Activated CD8-positive, alpha-beta memory T cell treated with anti-CD3 and anti-CD28 coated beads, Interleukin-2, amount 50 U/mL, for 24 hours (primary cell): ENCODE results near the gene SYNJ2.

ENCODE experiments used
- DNase-seq: peaks from one replicate; pipeline ENCODE4 v3.0.0-alpha.2; 2020; ENCODE audit errors: extremely low read depth

Gene SYNJ2

GRCh38 chr6:157998707-157999167 lies 17.1 kb downstream of the SYNJ2 start:
- no peak for DNase-seq

GRCh38 chr6:157999168-158000051 lies 17.7 kb downstream of the SYNJ2 start:
- DNase-seq, result no peak

- DNase-seq, result no peak
These were observed 19.1 kb downstream of the SYNJ2 start for GRCh38 chr6:158000530-158001307.

- DNase-seq, result no peak
These were observed 20.7 kb downstream of the SYNJ2 start for GRCh38 chr6:158002249-158002950.

- no peak for DNase-seq
These were observed 21.5 kb downstream of the SYNJ2 start for GRCh38 chr6:158002951-158003853.

- no peak for DNase-seq
These were observed 22.4 kb downstream of the SYNJ2 start for GRCh38 chr6:158003910-158004700.

- no peak for DNase-seq
These were observed 23.0 kb downstream of the SYNJ2 start for GRCh38 chr6:158004701-158005095.

GRCh38 chr6:158005626-158006180 lies 24.0 kb downstream of the SYNJ2 start:
- DNase-seq, result no peak

GRCh38 chr6:158006331-158006730 lies 24.7 kb downstream of the SYNJ2 start:
- no peak for DNase-seq

- no peak for DNase-seq
These were observed 25.3 kb downstream of the SYNJ2 start for GRCh38 chr6:158006821-158007570.

- no peak for DNase-seq
These were observed 27.1 kb downstream of the SYNJ2 start for GRCh38 chr6:158008864-158009113.

- DNase-seq, result no peak
These were observed 27.6 kb downstream of the SYNJ2 start for GRCh38 chr6:158009114-158009891.

- no peak for DNase-seq
These were observed 28.4 kb downstream of the SYNJ2 start for GRCh38 chr6:158009935-158010585.

- no peak for DNase-seq
These were observed 29.2 kb downstream of the SYNJ2 start for GRCh38 chr6:158010591-158011477.

GRCh38 chr6:158011478-158011920 lies 29.8 kb downstream of the SYNJ2 start:
- no peak for DNase-seq

GRCh38 chr6:158011980-158012566 lies 30.4 kb downstream of the SYNJ2 start:
- no peak for DNase-seq
